ENCODE data around the gene MLXIP. TPM values are rescaled to one million over a fixed set of nuclear protein-coding genes. Genes with fewer than 3 reads are reported as not detected.

The MLXIP gene
- total and polyA plus RNA-seq, 2 donors (not counting 3 experiments of a cell fraction or from before 2014, with no cell fraction given) = 22.0 to 72.5 TPM

- intact Hi-C loops (cut with micrococcal nuclease) = no loop called here
- TF ChIP-seq MYC (IDR thresholded peaks at IDR 0.05; ENCODE audit: low read depth, low read length) = no peak
- TF ChIP-seq EZH2 (IDR thresholded peaks at IDR 0.05; ENCODE audit: borderline replicate concordance, low read depth, low read length, severe bottlenecking) = no peak
- TF ChIP-seq, protein P1, sequence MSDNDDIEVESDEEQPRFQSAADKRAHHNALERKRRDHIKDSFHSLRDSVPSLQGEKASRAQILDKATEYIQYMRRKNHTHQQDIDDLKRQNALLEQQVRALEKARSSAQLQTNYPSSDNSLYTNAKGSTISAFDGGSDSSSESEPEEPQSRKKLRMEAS (IDR thresholded peaks at IDR 0.05; ENCODE audit: insufficient read depth, insufficient read length) = no peak
- TF ChIP-seq POLR2A (IDR thresholded peaks at IDR 0.05; ENCODE audit: low read depth, low read length) = no peak
- no peak for TF ChIP-seq FOS (IDR thresholded peaks at IDR 0.05; ENCODE audit: borderline replicate concordance, insufficient read depth, low read length)
- CTCF ChIA-PET = interaction anchor here (1.4 to 2.1 kb wide), 2 partner anchors 74 to 133 kb away, joined by 3 to 10 read pairs; no protein-coding TSS in a partner anchor
These were observed 28.7 kb upstream of the MLXIP start for GRCh38 chr12:122049827-122050226.

GRCh38 chr12:122050706-122051105 is 27.9 kb upstream of the MLXIP start:
- CTCF ChIA-PET = interaction anchor here (1.0 to 2.6 kb wide), 7 partner anchors 12 to 140 kb away, joined by 4 to 11 read pairs (median 6); partner anchors contain the start of gene CFAP251
- Histone ChIP-seq H3K9me1 (replicated peaks; ENCODE audit: control insufficient read depth, extremely low read depth, insufficient read depth, low read length) (no peaks in the 10 kb centered on the region), H3K36me3 (ENCODE audit: control insufficient read depth in 2 of 2, extremely low read depth in 1 of 2, insufficient read depth in 2 of 2, low read length in 2 of 2) (no peaks in the 10 kb centered on the region), H3K9ac (replicated peaks; ENCODE audit: extremely low read depth, insufficient read depth, low read length) (no peak overlapping the region), H4K20me1 (replicated peaks; ENCODE audit: control insufficient read depth, extremely low read depth, insufficient read depth, low read length) (no peaks in the 10 kb centered on the region), H3K27me3 (ENCODE audit: control insufficient read depth in 2 of 2, insufficient read depth in 2 of 2, low read length in 2 of 2) (no peaks in the 10 kb centered on the region), H3K9me3 (replicated peaks; ENCODE audit: control insufficient read depth, insufficient read depth, low read length) (no peaks in the 10 kb centered on the region), H3K27ac (ENCODE audit: insufficient read depth, low read depth, low read length) (no peak overlapping the region), H3K4me2 (ENCODE audit: insufficient read depth, low read length) (no peak overlapping the region), H3K4me3 (replicated peaks in 1 of 3; ENCODE audit: insufficient read depth in 1 of 3, low read depth in 1 of 3, low read length in 3 of 3) (no peak overlapping the region), H3K79me2 (ENCODE audit: control insufficient read depth, insufficient read depth, low read length) (no peaks in the 10 kb centered on the region), H2AFZ (ENCODE audit: low read depth, low read length) (no peak overlapping the region), H3K4me1 (ENCODE audit: control insufficient read depth, extremely low read depth, insufficient read depth, low read length) (no peaks in the 10 kb centered on the region)
- TF ChIP-seq CTCF (IDR thresholded peaks at IDR 0.05; ENCODE audit: extremely low read depth in 1 of 2, insufficient read depth in 1 of 2, low read depth in 1 of 2, low read length in 2 of 2) (no peak), FOS (IDR thresholded peaks at IDR 0.05; ENCODE audit: borderline replicate concordance, insufficient read depth, low read length) (no peak), POLR2AphosphoS5 (IDR thresholded peaks at IDR 0.05; ENCODE audit: insufficient read depth, low read depth, low read length) (no peak), POLR2A (IDR thresholded peaks at IDR 0.05; ENCODE audit: low read depth, low read length) (no peak), JUN (IDR thresholded peaks at IDR 0.05; ENCODE audit: borderline replicate concordance, insufficient read depth, insufficient read length, low read depth) (no peak), EZH2 (IDR thresholded peaks at IDR 0.05; ENCODE audit: borderline replicate concordance, low read depth, low read length, severe bottlenecking) (no peak)
- TF ChIP-seq, protein P1 (IDR thresholded peaks at IDR 0.05; ENCODE audit: insufficient read depth, insufficient read length) = no peak
- no peak for FAIRE-seq
- no peak for DNase-seq (ENCODE audit: low read depth, low spot score)
- dilution Hi-C loops (cut with MboI; ENCODE audit: extremely low pct_ligation_motif_present, low sequenced_read_pairs) (no loop called here), intact Hi-C loops (cut with micrococcal nuclease) (no loop called here)
- POLR2A ChIA-PET = no interaction called here
- BruUV-seq (replicated peaks) = no TSS peak

More at GRCh38 chr12:122049827-122050226, 28.7 kb upstream of the MLXIP start:
- H3K27ac ChIP-seq (ENCODE audit: insufficient read depth, low read depth, low read length) = no peak overlapping the region
- no peaks in the 10 kb centered on the region for H3K9me3 ChIP-seq (replicated peaks; ENCODE audit: control insufficient read depth, insufficient read depth, low read length)
- POLR2A ChIA-PET = no interaction called here
- H3K4me3 ChIP-seq (replicated peaks in 1 of 3; ENCODE audit: insufficient read depth in 1 of 3, low read depth in 1 of 3, low read length in 3 of 3) = no peak overlapping the region
- H3K9me1 ChIP-seq (replicated peaks; ENCODE audit: control insufficient read depth, extremely low read depth, insufficient read depth, low read length) = no peaks in the 10 kb centered on the region
- H3K9ac ChIP-seq (replicated peaks; ENCODE audit: extremely low read depth, insufficient read depth, low read length) = no peak overlapping the region
- no peaks in the 10 kb centered on the region for H4K20me1 ChIP-seq (replicated peaks; ENCODE audit: control insufficient read depth, extremely low read depth, insufficient read depth, low read length)
- H3K79me2 ChIP-seq (ENCODE audit: control insufficient read depth, insufficient read depth, low read length) = no peaks in the 10 kb centered on the region
- DNase-seq (ENCODE audit: low read depth, low spot score) = no peak
- dilution Hi-C loops (cut with MboI; ENCODE audit: extremely low pct_ligation_motif_present, low sequenced_read_pairs) = no loop called here
- H3K36me3 ChIP-seq (ENCODE audit: control insufficient read depth in 2 of 2, extremely low read depth in 1 of 2, insufficient read depth in 2 of 2, low read length in 2 of 2) = no peaks in the 10 kb centered on the region
- H2AFZ ChIP-seq (ENCODE audit: low read depth, low read length) = no peak overlapping the region
- H3K4me2 ChIP-seq (ENCODE audit: insufficient read depth, low read length) = no peak overlapping the region
- BruUV-seq (replicated peaks) = no TSS peak
- H3K4me1 ChIP-seq (ENCODE audit: control insufficient read depth, extremely low read depth, insufficient read depth, low read length) = no peaks in the 10 kb centered on the region
- H3K27me3 ChIP-seq (ENCODE audit: control insufficient read depth in 2 of 2, insufficient read depth in 2 of 2, low read length in 2 of 2) = no peaks in the 10 kb centered on the region
- no peak for FAIRE-seq

Measured in endothelial cell of umbilical vein (primary cell).